Testis (tissue), 3 donors: ENCODE results near the gene SNX2. TPM values are rescaled to one million over a fixed set of nuclear protein-coding genes. Genes with fewer than 3 reads are reported as not detected.

ENCODE experiments used
- DNase-seq: peaks from one replicate; pipeline ENCODE4 v3.0.0-alpha.2; 2019
- H3K27ac ChIP-seq, 2 donors: fragments of 200-600 bp; sonication (generic); one replicate each; pipeline ENCODE4 v1.5.1; 2019
- H3K27me3 ChIP-seq: fragments of 200-600 bp; sonication (generic); one replicate; pipeline ENCODE4 v1.5.1; 2019
- H3K36me3 ChIP-seq: fragments of 200-600 bp; sonication (generic); one replicate; pipeline ENCODE4 v1.5.1; 2017; ENCODE audit warnings: low read depth; ENCODE audit errors: missing control alignments
- H3K4me1 ChIP-seq: fragments of 200-600 bp; sonication (generic); one replicate; pipeline ENCODE4 v1.5.1; 2019
- H3K4me3 ChIP-seq, 2 donors: fragments of 200-600 bp; sonication (generic); one replicate each; pipeline ENCODE4 v1.5.1; 2017 to 2019
- H3K9me3 ChIP-seq: fragments of 200-600 bp; sonication (generic); one replicate; pipeline ENCODE4 v1.5.1; 2017
- CTCF ChIP-seq, 3 experiments: fragments of 450-650 bp in 2 of 3; fragments of 200-600 bp in 1 of 3; sonication (generic) in 1 of 3; IDR thresholded peaks; one replicate each; pipeline ENCODE4 v1.5.1; 2016 to 2019; ENCODE audit warnings: antibody characterized with exemption in 3 of 3, mild to moderate bottlenecking in 2 of 3, moderate library complexity in 1 of 3
- POLR2A ChIP-seq: fragments of 450-650 bp; IDR thresholded peaks from one replicate; pipeline ENCODE4 v1.6.1; 2017; ENCODE audit warnings: antibody characterized with exemption, mild to moderate bottlenecking, moderate library complexity
- WGBS, 2 donors: methylation state at CpG; one replicate each; pipeline ENCODE4 v1.1.5; 2018; 5-methylcytosine and 5-hydroxymethylcytosine counted together
- intact Hi-C: fragments of 100-400 bp; cut with DNase I; formaldehyde crosslinking; loops from one replicate; pipeline ENCODE4 v1.15.1; 2023; ENCODE audit warnings: low total_unique reads
- polyA plus RNA-seq: library from polyadenylated mRNA; stranded (reverse); fragments of 350-450 nt; fragmentation: Illumina TruSeq; extraction: RNeasy Lipid Tissue Mini Kit (QIAGEN cat#74804); gene quantifications from one replicate; pipeline ENCODE4 v1.2.3, GENCODE V29; 2014; ENCODE audit warnings: low read depth, low replicate concordance; ENCODE audit not compliant: insufficient read depth
- total RNA-seq, 2 donors: library from RNA; depleted of rRNA; stranded (reverse); fragments of >200 nt; gene quantifications; one replicate each; pipeline ENCODE4 v1.2.3, GENCODE V29; 2016

The SNX2 gene
- total and polyA plus RNA-seq, 3 donors from 2014 or later = 38.5 to 59.5 (median 48.4) TPM

GRCh38 chr5:122751293-122751782 lies 23.5 kb upstream of the SNX2 start:
- intact Hi-C loops = no loop called here
- H3K36me3 ChIP-seq = no peaks in the 10 kb centered on the region
- no peaks in the 10 kb centered on the region for H3K9me3 ChIP-seq
- H3K27me3 ChIP-seq = no peaks in the 10 kb centered on the region
- no peak for DNase-seq
- TF ChIP-seq CTCF (IDR thresholded peaks at IDR 0.05) (no peak), POLR2A (no peak)
- no peak overlapping the region for H3K27ac ChIP-seq
- WGBS, 2 donors = 78 to 87% methylated on average over 7 of the region's 7 CpGs
- H3K4me1 ChIP-seq = no peaks in the 10 kb centered on the region
- H3K4me3 ChIP-seq = no peak overlapping the region

GRCh38 chr5:122753500-122753899 lies 21.4 kb upstream of the SNX2 start:
- Histone ChIP-seq H3K4me1 (no peaks in the 10 kb centered on the region), H3K27me3 (no peaks in the 10 kb centered on the region), H3K36me3 (no peaks in the 10 kb centered on the region), H3K4me3 (no peak overlapping the region), H3K9me3 (no peaks in the 10 kb centered on the region), H3K27ac (no peak overlapping the region)
- no peak for TF ChIP-seq CTCF (IDR thresholded peaks at IDR 0.05)
- TF ChIP-seq POLR2A = no peak
- intact Hi-C loops = no loop called here
- no peak for DNase-seq

DNA sequence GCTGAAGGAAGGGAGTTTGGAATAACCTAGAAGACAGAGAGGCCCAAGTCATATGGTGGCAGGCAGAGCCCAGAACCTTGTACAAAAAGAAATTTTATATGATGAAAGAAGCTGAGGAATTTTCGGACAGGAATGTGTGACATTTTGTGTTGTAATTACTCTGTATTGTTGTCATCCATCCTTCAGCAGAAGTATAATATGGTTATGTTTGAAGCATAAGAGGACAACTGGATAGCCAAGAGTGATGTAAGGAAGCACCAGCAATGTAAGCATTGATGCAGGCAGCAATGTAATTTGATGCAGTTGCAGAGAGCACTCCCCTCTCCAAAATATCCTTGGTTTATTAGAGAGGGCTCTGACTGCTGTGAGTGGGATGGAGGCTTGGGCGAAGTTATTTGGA lies 19.1 kb upstream of the SNX2 start:
- DNase-seq = no peak
- 92 to 93% methylated on average over 2 of the region's 2 CpGs for whole genome bisulfite sequencing, 2 donors
- Histone ChIP-seq H3K27ac (no peak overlapping the region), H3K27me3 (no peaks in the 10 kb centered on the region), H3K9me3 (no peaks in the 10 kb centered on the region), H3K36me3 (no peaks in the 10 kb centered on the region), H3K4me3 (no peak overlapping the region), H3K4me1 (no peaks in the 10 kb centered on the region)
- intact Hi-C loops = no loop called here
- TF ChIP-seq POLR2A = no peak
- no peak for TF ChIP-seq CTCF (IDR thresholded peaks at IDR 0.05)

- H3K27ac ChIP-seq = no peak overlapping the region
- intact Hi-C loops = no loop called here
- no peaks in the 10 kb centered on the region for H3K27me3 ChIP-seq
Measured at GRCh38 chr5:122756264-122756911, 18.5 kb upstream of the SNX2 start.

More at GRCh38 chr5:122756264-122756911, 18.5 kb upstream of the SNX2 start:
- no peak for DNase-seq
- WGBS, 2 donors = 83 to 88% methylated on average over 2 of the region's 2 CpGs
- Histone ChIP-seq H3K9me3 (no peaks in the 10 kb centered on the region), H3K4me1 (no peaks in the 10 kb centered on the region), H3K36me3 (no peaks in the 10 kb centered on the region), H3K4me3 (no peak overlapping the region)
- no peak for TF ChIP-seq CTCF (IDR thresholded peaks at IDR 0.05)
- TF ChIP-seq POLR2A = no peak
